G401 (cell line): ENCODE measurements around the gene MS4A15. TPM values are rescaled to one million over a fixed set of nuclear protein-coding genes. Genes with fewer than 3 reads are reported as not detected.

ENCODE experiments used
- DNase-seq: peaks from one replicate; pipeline ENCODE4 v3.0.0-alpha.2; 2015; ENCODE audit warnings: low spot score
- in situ Hi-C: cut with HindIII; loops from 2 replicates; pipeline ENCODE4 v1.10.0; 2016; ENCODE audit warnings: low sequenced_read_pairs, mixed read lengths
- total RNA-seq: library from RNA; depleted of rRNA; stranded (reverse); fragments of >200 nt; shearing (Covaris generic); gene quantifications from 2 replicates; pipeline ENCODE4 v1.2.3, GENCODE V29; 2014

MS4A15 gene
- total RNA-seq, 1 experiment from 2014 or later: not detected

DNA sequence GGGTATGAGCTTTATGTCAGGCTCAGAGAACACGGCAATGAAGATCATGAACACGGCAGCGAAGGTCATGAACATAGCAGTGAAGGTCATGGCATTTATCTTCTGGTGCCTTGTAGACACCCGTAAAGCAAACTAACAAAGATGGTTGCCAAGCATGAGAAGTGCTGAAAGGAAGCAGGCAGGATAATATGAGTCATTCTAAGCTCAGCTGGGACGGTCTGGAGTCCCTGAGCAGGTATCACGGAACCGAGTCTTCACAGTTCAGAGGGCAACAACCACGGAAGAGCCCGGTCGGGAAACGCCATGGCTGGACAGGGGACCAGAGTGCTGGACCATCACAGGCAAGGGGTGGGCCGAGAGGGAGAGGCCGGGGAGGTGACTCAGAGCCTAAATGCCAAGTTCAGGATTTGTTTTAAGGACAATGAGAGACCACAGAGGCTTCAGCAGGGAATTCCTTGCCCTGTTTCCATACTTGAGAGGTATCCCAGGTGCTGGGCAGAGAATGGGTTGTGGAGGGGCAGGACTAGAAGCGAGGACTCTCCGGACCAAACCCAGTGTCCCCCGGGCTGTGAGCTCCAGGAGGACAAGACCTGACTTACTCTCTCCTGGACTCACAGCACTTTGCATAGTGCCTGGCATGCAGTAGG is 15.3 kb downstream of the MS4A15 start:
- DNase-seq: no peak
- in situ Hi-C loops: no loop called here

DNA sequence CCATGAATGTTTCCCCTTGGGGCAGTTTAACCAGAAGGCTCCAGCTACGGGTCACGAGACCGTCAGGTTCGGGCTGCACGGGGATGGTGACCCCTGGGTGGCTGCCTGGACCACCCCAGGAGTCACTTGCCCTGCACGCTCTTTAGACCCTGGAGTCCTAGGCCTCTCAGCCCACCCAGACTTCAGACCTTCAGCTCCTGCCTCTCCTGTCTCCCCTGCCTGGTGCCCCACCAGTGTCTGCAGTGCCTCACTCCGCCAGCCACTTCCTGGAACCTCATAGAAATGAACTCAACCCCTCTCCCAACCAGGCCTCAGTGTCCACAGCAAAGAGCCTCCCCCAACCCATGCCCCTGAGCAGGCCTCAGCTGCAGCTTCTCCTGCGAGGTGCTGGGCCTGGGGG is 16.0 kb downstream of the MS4A15 start:
- in situ Hi-C loops: no loop called here
- no peak for DNase-seq

DNA sequence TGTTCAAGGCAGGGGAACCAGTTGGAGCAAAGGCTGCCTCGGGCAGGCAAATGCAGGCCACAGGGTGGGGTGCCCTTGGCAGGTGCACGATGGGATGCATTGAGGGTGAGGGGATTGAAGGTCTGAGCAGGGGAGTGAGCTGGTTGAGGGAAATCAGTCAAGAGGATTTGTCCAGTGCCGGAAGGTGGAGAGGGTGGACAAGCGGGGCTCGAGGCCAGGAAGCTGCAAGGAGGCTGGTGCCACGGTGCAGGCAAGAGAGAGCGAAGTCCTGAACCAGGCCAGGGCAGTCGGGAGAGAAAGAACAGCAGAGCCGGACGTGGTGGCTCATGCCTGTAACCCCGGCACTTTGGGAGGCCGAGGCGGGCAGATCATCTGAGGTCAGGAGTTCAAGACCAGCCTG is 18.1 kb downstream of the MS4A15 start:
- in situ Hi-C loops: no loop called here
- DNase-seq: no peak

DNA sequence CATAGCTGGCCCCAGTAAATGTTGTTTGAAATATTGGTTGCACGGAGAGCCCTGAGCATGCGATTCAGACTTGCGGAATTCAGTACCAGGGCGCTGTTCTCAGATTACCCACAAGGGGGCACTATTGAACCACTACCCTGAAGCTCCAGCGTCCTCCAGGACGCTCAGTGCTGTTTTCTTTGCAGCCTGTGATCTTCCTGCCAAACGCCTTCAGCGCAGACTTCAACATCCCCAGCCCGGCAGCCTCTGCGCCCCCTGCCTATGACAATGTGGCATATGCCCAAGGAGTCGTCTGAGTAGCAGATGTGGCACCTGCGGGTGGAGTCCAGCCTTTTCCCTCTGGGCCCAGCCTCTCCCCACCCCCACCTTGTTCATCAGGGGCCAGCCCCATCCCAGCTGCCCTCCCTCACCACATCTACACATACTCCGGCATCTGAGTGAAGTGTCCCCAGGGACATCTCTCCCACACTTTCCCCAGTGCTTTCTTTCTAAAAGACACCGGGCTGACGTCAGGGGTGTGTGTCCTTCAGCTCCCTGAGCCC is 18.8 kb downstream of the MS4A15 start:
- peak; percentile 88 for DNase-seq
- in situ Hi-C loops: no loop called here

DNA sequence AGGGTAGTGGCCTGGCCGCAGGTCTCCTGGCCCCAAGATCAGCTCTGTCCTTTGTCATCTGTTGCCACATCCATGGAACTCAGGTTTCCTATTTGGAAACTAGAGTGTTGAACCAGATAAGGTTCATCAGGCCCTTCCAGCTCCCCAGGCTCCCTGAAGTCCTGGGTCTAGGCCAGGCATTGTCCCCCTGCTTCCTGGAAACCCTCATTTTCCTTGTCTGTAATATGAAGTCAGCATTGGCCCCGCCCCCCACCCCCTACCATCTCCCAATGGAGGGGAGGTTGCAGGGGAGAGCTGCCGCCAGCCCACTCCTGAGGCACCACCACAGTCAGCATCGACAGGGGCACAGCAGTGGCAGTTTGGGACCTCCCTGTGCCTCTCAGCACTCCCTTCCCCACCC is 19.5 kb downstream of the MS4A15 start:
- DNase-seq: no peak
- in situ Hi-C loops: no loop called here

DNA sequence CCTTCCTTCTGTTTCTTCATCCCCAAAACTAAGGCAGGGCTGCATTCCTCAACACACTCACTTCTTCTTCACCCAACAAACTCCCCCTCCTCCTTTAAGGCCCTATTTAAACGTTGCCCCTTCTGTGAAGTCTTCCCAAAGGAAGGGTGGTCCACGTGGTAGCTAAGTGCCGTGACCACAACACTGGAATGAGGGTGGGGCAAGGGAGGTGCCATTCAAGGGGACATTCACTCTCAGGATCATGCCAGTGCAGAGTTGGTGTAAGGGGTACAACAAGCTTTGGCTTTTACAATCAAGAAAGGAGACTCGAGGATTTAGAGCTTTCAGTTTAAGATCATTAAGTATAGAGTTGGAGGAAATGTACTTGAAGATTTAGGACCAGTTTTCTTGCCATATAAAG is 20.4 kb downstream of the MS4A15 start:
- no peak for DNase-seq
- in situ Hi-C loops: no loop called here

DNA sequence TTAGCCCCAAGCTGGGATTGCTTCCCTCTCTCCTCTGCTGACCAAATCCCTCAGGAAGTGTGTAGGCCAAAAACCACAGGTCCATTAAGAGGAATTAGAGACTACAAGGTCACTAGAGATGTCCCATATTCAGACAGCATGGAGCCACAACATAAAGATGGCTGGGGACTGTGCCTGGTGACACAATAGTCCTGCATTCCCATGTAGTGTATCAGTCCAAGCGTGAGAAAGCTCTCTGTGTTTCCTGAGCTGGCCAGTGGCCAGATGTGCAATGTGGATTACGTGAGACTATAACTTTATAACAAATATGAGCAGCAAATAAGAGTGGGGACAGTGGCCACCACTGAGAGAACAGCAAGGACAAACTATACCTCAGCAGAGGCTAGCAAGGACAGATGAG is 20.9 kb downstream of the MS4A15 start:
- in situ Hi-C loops: no loop called here
- no peak for DNase-seq

DNA sequence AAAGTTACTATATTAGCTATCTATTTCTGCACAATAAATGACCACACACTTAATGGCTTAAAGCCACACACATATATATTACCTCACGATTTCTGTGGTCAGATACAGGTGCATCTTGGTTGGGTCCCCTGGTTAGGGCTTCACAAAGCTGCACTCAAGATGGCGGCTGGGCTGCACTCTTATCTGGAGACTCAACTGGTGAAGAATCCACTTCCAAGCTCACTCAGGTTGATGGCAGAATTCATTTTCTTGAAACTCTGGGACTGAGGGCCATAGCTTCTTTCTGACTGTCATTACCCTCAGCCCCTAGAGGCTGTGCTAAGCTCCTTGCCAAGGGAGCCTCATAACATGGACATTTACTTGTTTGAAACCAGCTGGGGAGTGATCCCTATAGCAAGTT is 23.4 kb downstream of the MS4A15 start:
- in situ Hi-C loops: no loop called here
- DNase-seq: no peak

DNA sequence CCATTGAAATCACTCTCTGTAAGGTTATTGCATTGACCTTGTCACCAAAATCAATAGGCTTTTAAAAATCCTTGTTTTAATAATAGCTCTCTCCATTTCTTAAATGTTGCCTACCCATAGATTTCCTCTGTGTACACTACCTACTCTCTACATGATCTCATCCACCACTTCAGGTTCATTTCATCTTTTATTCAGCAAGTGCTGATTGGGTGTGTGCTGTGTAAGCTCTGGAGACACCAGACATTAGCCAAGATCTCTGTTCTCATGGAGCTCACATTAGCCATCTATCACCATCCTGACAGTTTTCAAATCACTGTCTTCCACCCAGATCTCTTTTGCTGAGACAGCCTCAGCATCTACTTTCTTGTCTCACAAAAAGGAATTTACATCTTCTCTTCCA is 24.1 kb downstream of the MS4A15 start:
- in situ Hi-C loops: no loop called here

DNA sequence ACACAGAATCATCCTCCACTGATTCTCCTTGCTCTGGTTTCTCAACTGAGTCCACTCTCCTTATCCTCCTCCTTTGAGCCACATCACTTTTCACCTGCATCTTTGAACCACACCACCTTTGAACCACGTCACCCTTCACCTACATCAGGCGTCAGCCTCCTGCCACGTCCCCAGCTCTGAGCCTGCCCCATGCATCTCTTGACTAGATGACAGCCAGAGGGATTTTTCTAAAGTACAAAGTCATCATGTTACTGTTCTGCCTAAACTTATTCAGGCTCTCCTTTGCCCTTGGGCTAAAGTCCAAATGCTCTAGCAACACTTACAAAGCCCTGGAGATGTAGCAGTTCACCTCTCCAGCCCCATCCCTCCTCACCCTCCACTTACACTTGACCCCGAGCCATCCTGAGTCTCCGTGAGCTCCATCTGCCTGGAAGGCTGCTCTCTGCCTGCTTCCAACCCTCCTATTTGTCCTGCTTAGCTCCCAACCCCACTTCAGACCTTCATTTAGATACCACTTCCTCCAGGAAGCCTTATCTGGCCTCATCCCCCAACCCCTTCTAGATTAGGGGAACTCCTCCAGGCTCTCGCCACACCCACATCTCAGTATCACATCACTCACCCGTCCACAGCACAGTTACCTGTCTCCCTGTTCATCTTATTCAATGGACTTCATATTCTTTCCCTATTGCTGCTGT is 24.8 kb downstream of the MS4A15 start:
- DNase-seq: no peak
- in situ Hi-C loops: no loop called here

More for the DNA sequence above, 24.1 kb downstream of the MS4A15 start:
- DNase-seq: no peak

DNA sequence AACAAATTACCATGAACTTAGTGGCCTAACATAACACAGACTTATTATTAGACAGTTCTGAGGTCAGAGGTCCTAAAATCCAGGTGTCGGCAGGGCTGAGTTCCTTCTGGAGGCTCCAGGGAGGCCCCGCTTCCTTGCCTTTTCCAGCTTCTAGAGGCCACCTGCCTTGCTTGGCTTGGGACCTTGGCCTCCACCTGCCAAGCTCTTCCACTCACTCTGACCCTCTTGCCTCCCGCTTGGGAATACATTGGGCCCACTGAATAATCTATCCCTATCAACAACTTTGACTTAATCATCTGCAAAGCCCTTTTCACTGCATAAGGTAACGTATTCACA is 25.3 kb downstream of the MS4A15 start:
- DNase-seq: no peak
- in situ Hi-C loops: no loop called here

DNA sequence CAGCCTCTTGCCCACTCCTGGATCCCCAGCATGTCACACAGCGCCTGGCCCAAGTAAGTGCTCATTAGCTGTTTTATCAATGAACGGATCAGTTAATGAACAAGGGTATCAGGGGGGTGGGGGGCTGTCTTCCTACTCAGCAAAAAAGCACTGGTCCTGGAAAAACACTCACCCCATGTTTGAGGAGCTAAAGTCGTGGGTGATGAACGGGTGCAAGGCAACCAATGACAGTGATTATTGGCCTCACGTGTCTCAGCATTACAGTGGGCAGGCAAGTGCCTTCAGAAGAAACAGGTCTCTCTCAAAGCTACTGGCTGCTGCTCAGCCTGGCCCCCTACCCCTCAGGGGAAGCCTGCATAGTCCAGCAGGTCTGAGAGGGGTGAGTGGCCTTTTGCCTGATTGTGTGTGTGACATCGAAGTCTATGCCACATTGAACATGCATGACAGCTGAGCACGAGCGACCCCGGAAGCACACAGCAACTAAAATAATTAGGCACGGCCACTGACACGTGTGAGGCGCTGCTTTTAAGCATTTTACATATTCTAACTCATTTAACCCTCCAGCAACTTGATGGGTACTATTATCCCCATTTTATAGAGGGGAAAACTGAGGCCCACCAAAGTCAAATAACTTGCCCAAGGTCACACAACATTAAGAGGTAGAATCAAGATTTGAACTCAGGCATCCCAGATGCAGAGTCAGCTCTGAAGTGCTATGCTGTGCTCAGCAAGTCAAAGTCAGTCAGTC is 25.9 kb downstream of the MS4A15 start:
- DNase-seq: no peak
- in situ Hi-C loops: no loop called here

DNA sequence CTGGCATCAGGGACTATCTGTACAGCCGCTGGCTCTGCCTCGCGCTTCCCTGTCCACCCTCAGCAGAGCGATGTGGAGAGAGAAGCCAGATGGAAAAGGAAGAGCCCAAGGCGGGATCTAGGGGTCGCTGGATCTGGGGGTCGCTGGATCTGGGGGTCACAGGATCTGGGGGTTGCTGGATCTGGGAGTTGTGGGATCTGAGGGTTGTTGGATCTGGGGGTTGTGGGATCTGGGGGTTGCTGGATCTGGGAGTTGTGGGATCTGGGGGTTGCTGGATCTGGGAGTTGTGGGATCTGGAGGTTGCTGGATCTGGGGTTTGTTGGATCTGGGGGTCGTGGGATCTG is 26.4 kb downstream of the MS4A15 start:
- in situ Hi-C loops: no loop called here
- no peak for DNase-seq

DNA sequence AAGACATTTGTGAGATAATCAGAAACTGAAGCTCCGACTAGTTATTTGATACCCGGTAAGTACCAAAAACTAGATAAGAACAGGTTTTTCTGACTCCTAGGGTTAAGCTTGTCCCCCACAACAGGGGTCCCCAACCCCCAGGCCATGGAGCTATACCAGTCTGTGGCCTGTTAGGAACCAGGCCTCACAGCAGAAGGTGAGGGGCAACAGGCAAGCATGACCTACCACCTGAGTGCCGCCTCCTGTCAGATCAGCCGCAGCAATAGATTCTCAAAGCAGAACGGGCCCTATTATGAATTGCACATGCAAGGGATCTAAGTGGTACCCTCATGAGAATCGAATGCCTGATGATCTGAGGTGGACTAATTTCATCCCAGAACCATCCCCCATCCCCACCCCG is 27.2 kb downstream of the MS4A15 start:
- no peak for DNase-seq
- in situ Hi-C loops: no loop called here

DNA sequence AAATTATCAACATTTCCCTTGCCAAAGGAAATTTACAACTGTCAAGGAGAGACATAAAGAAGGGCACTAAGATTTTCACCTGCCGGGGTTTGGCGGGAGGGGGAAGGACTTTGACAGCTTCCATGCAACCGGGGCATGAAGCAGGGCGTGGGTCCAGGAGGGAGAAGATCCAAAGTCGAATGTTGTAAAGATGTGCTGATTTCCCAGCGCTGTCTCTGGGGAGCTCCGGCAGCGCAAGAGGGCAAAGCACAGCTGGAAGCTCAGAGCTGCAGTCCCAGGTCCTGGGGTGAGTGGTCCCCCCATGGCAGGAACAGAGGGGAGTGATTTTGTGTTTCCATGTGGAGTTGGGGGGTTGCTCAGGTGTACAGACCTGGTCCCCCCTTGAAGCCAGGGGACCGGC is 28.5 kb downstream of the MS4A15 start, which contains the start of gene MS4A10:
TSS of gene MS4A10 (plus strand) at position 198 of the 400 bp plus-strand sequence. CDS start 5,003 bp downstream, outside the sequence.
- in situ Hi-C loops: no loop called here
- DNase-seq: no peak

DNA sequence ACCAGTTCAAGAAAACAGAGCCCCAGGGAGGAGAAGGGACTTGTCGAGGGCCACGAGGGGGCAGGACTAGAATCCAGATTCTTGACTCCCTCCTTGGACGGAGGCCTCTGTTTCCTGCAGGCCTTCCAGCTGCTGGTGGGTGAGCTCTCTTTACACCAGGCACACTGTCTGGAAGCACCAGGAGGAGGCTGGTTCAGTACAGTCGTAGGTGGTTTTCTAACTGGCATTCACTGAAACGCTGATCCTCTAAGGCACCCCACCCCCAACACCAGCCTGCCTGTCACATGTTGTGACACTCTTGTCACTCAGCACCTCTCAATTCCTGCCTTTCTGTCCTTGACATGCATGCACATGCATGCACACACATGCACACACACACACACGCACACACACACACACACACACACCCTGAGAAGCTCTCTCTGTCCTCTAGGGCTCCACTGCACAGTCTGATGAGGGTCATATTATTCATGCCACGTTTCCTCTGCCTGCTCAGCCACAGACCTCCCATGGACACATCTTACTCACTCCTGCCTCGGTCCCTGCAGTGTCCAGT is 29.2 kb downstream of the MS4A15 start:
- no peak for DNase-seq
- in situ Hi-C loops: no loop called here

DNA sequence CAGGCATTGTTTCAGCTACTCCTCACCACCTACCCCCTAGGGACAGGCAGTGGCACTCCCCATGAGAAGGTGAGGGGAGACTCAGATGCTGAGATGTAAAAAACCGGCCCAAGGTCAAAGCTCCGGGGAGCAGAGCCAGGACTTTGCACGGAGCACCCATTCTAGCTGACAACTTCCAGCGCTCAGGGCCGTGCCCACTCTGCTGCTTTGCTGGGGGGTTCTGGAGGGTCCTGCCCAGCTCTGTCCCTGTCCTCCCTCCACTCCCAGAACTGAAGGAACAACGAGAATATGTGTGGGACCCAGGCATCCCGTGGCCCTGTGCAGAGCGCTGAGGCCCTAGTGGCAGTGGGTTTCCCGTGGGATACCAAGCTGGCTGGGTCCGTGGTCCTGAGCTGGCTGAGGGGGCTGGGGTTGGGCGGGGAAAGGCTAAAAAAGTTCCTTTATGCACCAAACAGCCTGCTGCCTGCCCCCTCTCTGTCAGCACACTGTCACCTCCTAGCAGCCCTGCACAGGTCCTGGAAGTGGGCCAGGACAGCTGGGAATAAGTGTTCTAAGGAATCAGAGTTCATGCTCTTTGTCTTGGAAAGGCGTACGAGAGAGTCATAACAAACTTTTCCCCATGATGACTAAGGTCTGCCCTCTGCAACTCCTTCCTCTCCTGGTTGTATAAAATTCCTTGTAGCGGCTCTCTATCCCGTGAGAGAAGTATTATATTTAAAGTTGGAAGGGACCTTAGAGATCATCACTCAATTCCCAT is 30.3 kb downstream of the MS4A15 start:
- no peak for DNase-seq
- in situ Hi-C loops: no loop called here

DNA sequence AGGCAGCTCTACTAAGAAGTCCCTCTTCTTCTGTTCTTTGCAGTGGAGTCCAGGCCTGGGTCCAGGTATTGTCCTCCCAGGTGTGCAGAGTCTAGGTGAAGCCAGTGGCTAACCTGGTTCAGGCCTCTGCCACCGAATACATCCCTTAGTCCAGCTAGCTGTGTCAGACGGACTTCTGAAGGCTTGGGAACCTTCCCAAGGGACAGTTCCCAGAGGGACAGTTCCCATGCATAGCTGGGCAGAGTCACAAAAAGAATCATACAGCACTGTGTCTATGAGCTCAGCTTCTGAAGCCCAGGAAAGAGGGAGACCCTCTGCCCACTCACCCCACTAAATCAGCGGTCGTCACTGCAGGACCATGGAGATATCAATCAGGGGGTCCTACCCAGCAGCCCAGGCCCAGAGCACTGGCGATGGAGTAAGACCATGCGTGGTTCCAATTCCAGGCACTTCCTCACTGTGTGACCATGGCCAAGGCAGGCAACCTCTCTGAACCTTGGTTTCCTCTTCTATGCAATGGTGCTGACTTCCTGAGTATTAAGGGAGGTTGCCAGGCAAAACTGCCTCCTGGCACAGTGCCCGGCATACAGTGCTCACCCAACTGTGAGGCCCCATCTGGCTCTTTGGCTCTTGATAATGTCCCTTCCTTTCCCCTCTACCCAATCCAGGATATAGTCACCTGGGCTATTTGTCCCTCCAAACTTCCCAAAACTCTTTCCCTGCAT is 31.9 kb downstream of the MS4A15 start:
- peak; percentile 83 for DNase-seq
- in situ Hi-C loops: no loop called here

DNA sequence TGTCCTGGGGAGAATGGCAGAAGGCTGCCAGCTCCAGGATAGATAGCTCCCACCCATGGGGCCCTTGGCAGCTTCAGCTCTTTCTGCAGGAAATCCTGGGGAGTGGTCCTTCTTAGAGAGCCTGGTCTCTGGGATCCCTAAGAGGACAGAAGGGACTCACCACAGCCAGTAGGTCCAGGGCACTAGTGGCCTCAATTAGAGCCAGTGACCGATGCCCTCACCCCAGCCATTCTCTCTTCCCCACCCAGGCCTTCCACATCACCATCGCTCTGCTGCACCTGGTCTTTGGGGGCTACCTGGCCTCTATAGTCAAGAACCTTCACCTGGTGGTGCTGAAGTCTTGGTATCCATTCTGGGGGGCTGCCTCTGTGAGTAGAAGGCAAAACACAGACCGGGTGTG is 34.1 kb downstream of the MS4A15 start:
- in situ Hi-C loops: no loop called here
- no peak for DNase-seq
